Measurements from ENCODE around the gene OMD. TPM values are rescaled to one million over a fixed set of nuclear protein-coding genes. Genes with fewer than 3 reads are reported as not detected.

Gene OMD, protein sequence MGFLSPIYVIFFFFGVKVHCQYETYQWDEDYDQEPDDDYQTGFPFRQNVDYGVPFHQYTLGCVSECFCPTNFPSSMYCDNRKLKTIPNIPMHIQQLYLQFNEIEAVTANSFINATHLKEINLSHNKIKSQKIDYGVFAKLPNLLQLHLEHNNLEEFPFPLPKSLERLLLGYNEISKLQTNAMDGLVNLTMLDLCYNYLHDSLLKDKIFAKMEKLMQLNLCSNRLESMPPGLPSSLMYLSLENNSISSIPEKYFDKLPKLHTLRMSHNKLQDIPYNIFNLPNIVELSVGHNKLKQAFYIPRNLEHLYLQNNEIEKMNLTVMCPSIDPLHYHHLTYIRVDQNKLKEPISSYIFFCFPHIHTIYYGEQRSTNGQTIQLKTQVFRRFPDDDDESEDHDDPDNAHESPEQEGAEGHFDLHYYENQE
- not detected in 2 replicates for total RNA-seq (2014; rRNA removed; shearing (Covaris generic))

GRCh38 chr9:92424340-92424739 lies at the start of gene OMD:
Gene OMD (minus strand): TSS chr9:92424471. CDS start chr9:92417558, 6,913 bp downstream.
- no peak for DNase-seq (ENCODE audit: low read depth)

DNA sequence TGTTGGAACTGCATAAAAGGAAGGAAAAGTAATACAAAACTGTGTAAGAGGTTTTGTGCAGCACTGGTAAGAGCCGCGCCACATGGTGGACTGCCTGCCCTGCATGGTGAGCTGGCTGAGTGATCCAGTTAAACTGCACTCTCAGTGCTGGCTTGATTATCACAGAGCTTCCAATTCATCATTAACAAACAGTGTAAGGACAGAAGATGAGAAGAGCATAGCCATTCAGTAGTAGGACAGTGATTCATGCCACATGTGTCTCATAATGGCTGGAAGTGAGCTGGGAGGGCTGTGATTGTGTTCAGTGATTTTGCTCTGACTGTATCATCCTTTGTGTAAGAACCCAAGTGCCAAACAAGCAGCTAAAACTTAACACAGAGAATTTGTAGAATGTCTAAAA lies 43.9 kb upstream of the OMD start:
- DNase-seq (ENCODE audit: low read depth): no peak

DNA sequence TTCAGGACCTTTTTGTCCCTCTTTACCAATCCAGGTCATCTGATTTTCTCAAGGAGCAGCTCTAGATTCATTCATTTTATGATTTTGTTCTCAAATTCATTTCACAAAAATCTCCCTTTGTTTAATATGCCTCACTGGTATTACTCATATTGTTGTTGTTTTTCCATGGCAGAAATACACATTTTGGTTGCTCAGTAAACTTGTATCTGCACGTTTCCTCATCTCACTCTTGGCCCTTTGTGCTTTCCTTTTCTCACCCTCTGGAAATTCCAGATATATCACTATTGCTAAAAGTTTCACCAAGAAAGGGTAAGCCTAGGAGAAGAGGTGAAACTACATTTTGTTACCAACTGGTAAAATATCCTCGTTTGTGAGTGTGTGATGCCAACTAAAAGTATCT lies 43.2 kb upstream of the OMD start:
- no peak for DNase-seq (ENCODE audit: low read depth)

- no peak for DNase-seq (ENCODE audit: low read depth)
These were observed 42.8 kb upstream of the OMD start for GRCh38 chr9:92467041-92467440.

- peak; percentile 6 for DNase-seq (ENCODE audit: low read depth)
These were observed 39.7 kb upstream of the OMD start for GRCh38 chr9:92463984-92464383.

DNA sequence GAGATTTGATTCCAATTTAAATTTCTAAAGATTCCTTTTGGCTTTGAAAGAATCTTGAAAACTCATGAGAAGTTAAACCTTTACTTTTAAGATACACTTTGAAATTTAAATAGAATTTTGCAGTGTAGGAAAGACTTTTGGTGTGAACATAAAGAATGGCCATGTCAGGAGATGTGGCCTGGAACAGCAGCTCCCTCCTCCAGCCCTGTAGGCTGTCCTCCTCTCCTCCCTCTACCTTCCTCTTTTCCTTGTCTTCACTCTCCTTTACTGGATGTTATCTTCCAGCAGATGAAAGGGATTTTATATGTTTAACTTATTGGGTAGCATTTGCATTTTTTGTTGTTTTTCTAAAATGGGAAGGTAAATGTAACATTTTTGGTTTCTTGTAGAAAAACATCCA lies 39.1 kb upstream of the OMD start:
- DNase-seq (ENCODE audit: low read depth): no peak

DNA sequence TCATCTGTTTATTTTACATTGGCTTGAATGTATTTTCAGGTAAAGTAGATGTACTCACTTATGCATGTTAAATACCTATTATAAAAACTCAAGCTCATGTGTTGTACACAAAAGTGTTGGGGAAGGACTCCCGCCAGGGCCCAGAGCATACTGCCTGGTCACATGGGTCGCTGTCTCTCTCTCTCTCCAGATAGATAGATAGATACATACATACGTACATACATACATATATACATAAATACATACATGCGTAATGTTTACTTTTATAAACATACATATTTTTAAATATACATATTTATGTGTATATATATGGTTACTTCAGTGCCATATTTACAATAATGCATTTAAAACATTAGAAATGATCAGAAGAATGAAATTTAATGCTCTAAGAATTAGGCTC lies 33.3 kb upstream of the OMD start:
- DNase-seq (ENCODE audit: low read depth): no peak

DNA sequence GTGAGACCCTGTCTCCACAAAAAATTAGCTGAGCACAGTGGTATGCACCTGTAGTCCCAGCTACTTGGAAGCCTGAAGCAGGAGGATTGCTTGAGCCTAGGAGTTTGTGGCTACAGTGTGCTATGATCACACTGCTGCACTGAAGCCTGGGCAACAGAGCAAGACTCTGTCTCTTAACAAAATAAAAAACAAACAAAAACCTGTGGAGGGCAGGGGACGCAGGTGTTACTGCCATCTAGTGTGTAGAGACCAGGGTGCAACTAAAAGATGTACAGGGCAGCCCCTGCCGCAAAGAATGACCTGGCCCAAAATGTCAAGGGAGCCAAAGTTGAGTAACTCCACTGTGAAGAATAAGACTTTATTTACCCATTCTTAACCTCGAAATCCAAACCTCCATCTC lies 30.9 kb upstream of the OMD start:
- DNase-seq (ENCODE audit: low read depth): no peak

GRCh38 chr9:92446536-92446935 lies 22.3 kb upstream of the OMD start:
- no peak for DNase-seq (ENCODE audit: low read depth)

GRCh38 chr9:92444841-92445240 lies 20.6 kb upstream of the OMD start:
- no peak for DNase-seq (ENCODE audit: low read depth)

- DNase-seq (ENCODE audit: low read depth): no peak
These were observed 16.4 kb upstream of the OMD start for GRCh38 chr9:92440751-92441046.

- peak; percentile 41 for DNase-seq (ENCODE audit: low read depth)
These were observed 15.9 kb upstream of the OMD start for GRCh38 chr9:92439921-92440750.

DNA sequence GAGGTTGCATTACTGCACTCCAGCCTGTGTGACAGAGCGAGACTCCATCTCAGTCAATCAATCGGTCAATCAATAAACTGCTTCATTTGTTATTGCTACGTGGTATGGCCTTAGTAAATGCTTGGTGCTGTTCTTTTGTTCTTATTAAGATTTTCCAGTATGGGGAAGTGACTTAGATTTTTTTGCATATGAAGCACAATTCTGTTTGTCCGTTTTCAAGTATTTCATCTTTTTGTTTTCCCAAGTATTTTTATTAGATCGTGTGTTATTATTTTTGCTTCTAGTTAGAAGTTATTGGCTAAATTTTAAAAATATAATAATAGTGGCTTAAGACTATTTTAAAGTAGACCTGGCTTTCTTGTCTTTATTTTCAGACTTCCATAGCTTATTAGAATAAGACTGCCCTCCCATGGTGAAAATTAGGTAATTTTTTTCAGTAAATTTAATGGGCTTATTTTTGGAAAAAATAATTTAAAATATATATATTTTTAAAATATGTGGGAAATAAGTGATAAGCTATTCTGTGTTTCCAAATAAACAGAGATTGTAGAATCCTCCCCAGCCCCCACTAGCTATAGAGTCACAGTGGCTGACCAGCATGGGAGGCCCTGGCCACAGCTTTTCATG lies 14.7 kb upstream of the OMD start:
- DNase-seq (ENCODE audit: low read depth): no peak

GRCh38 chr9:92435263-92435662 lies 11.0 kb upstream of the OMD start:
- DNase-seq (ENCODE audit: low read depth): no peak

- DNase-seq (ENCODE audit: low read depth): no peak
These were observed 8.8 kb upstream of the OMD start for GRCh38 chr9:92432972-92433548.

GRCh38 chr9:92432350-92432749 lies 8.1 kb upstream of the OMD start:
- no peak for DNase-seq (ENCODE audit: low read depth)

- DNase-seq (ENCODE audit: low read depth): no peak
These were observed 5.6 kb upstream of the OMD start for GRCh38 chr9:92429836-92430235.

GRCh38 chr9:92426501-92427145 lies 2.4 kb upstream of the OMD start:
- DNase-seq (ENCODE audit: low read depth): no peak

GRCh38 chr9:92425474-92425873 lies 1.2 kb upstream of the OMD start:
- no peak for DNase-seq (ENCODE audit: low read depth)

DNA sequence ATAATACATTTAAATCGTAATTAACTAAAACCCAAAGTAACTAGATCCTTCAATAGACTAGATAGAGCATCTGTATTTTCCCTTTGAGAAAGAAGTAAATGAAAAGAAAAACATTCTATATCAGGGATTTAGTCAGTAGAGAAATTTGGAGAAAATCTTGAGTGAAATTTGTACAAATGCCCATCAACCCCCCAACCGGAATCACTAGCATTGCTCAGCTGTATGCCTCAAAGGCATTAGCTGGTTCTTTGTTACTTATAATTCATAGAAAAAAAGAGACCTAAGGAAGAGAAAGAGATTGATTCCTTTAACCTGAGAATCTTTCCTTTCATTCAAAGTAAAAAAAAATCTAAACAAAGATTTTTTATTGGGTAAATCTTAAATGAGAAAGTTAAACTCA lies 659 bp downstream of the OMD start:
- no peak for DNase-seq (ENCODE audit: low read depth)

DNA sequence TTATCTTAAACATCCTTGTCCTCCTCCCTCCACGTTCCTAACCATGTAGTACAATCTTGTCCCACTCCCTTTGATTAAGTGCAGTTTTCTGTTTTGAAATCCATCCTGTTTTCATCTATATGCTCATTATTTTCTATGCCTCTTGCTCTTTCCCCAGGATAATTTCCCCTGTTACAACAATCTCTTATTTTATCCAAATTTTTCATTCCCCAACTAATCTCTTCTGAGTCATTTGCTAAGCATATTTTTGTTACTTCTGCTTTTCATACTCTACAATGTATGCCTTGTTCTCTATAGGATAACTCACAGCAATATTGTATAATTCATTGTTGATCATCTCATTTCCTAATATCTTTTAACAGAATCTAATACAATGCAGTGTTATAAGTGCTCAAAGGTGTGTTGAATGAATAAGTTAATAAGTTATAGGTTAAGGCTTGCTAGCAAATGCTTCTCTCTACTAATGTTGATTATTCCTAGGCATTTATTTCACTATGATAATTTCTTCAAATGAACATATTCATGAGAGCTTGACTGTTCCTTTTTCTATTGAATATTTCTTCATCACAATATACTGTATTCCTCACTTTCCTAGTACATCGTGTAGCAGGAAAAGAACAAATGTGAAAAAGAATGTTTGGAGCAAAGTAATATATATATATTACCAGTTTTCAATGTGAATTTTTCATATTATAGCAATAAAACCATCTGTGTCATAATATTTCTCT lies 1.5 kb downstream of the OMD start:
- DNase-seq (ENCODE audit: low read depth): no peak
